ENCODE data around the gene SPATA9.

SPATA9 gene

GRCh38 chr5:95725937-95726810 lies 43.4 kb upstream of the SPATA9 start:
- H3K9me3 ChIP-seq (ENCODE audit: control insufficient read depth, low read length), result no peaks in the 10 kb centered on the region
- peaks cover 22% of the 10 kb centered on the region for H3K27me3 ChIP-seq (ENCODE audit: control insufficient read depth, insufficient read depth, low read length, poor library complexity, severe bottlenecking)
- 87 to 91% methylated on average over 3 of the region's 4 CpGs for WGBS, 2 experiments
- no peak overlapping the region for H3K4me3 ChIP-seq (ENCODE audit: insufficient read depth, low read depth, low read length)
- H3K27ac ChIP-seq (ENCODE audit: insufficient read depth, low read depth, low read length, poor library complexity, severe bottlenecking), result no peak overlapping the region
- no peaks in the 10 kb centered on the region for H3K4me1 ChIP-seq (ENCODE audit: control insufficient read depth, insufficient read depth, low read length)
- H3K36me3 ChIP-seq (ENCODE audit: control insufficient read depth, insufficient read depth, low read length), result no peaks in the 10 kb centered on the region

- no peak overlapping the region for H3K27ac ChIP-seq (ENCODE audit: insufficient read depth, low read depth, low read length, poor library complexity, severe bottlenecking)
- no peak overlapping the region for H3K4me3 ChIP-seq (ENCODE audit: insufficient read depth, low read depth, low read length)
- 96% methylated on average over 4 of the region's 5 CpGs; no CpG with 5 or more reads in 1 of the 2 experiments for WGBS, 2 experiments
- H3K9me3 ChIP-seq (ENCODE audit: control insufficient read depth, low read length), result no peaks in the 10 kb centered on the region
- H3K36me3 ChIP-seq (ENCODE audit: control insufficient read depth, insufficient read depth, low read length), result no peaks in the 10 kb centered on the region
- no peaks in the 10 kb centered on the region for H3K4me1 ChIP-seq (ENCODE audit: control insufficient read depth, insufficient read depth, low read length)
- H3K27me3 ChIP-seq (ENCODE audit: control insufficient read depth, insufficient read depth, low read length, poor library complexity, severe bottlenecking), result peaks cover 13% of the 10 kb centered on the region
These were observed 42.5 kb upstream of the SPATA9 start for GRCh38 chr5:95725071-95725820.

- Histone ChIP-seq H3K9me3 (ENCODE audit: control insufficient read depth, low read length) (no peaks in the 10 kb centered on the region), H3K4me3 (ENCODE audit: insufficient read depth, low read depth, low read length) (no peak overlapping the region), H3K36me3 (ENCODE audit: control insufficient read depth, insufficient read depth, low read length) (no peaks in the 10 kb centered on the region), H3K27me3 (ENCODE audit: control insufficient read depth, insufficient read depth, low read length, poor library complexity, severe bottlenecking) (no peaks in the 10 kb centered on the region), H3K27ac (ENCODE audit: insufficient read depth, low read depth, low read length, poor library complexity, severe bottlenecking) (no peak overlapping the region), H3K4me1 (ENCODE audit: control insufficient read depth, insufficient read depth, low read length) (no peaks in the 10 kb centered on the region)
- WGBS, 2 experiments, result 78 to 96% methylated on average over 1 to 4 of the region's 5 CpGs
These were observed 41.0 kb upstream of the SPATA9 start for GRCh38 chr5:95723632-95724369.

- Histone ChIP-seq H3K27me3 (ENCODE audit: control insufficient read depth, insufficient read depth, low read length, poor library complexity, severe bottlenecking) (no peaks in the 10 kb centered on the region), H3K36me3 (ENCODE audit: control insufficient read depth, insufficient read depth, low read length) (no peaks in the 10 kb centered on the region), H3K27ac (ENCODE audit: insufficient read depth, low read depth, low read length, poor library complexity, severe bottlenecking) (no peak overlapping the region), H3K4me1 (ENCODE audit: control insufficient read depth, insufficient read depth, low read length) (no peaks in the 10 kb centered on the region), H3K9me3 (ENCODE audit: control insufficient read depth, low read length) (no peaks in the 10 kb centered on the region), H3K4me3 (ENCODE audit: insufficient read depth, low read depth, low read length) (no peak overlapping the region)
- 71 to 88% methylated on average over 1 of the region's 1 CpG for WGBS, 2 experiments
These were observed 38.9 kb upstream of the SPATA9 start for GRCh38 chr5:95721582-95722295.

- Histone ChIP-seq H3K27ac (ENCODE audit: insufficient read depth, low read depth, low read length, poor library complexity, severe bottlenecking) (no peak overlapping the region), H3K9me3 (ENCODE audit: control insufficient read depth, low read length) (no peaks in the 10 kb centered on the region), H3K27me3 (ENCODE audit: control insufficient read depth, insufficient read depth, low read length, poor library complexity, severe bottlenecking) (no peaks in the 10 kb centered on the region), H3K36me3 (ENCODE audit: control insufficient read depth, insufficient read depth, low read length) (no peaks in the 10 kb centered on the region), H3K4me1 (ENCODE audit: control insufficient read depth, insufficient read depth, low read length) (no peaks in the 10 kb centered on the region), H3K4me3 (ENCODE audit: insufficient read depth, low read depth, low read length) (no peak overlapping the region)
- WGBS, 2 experiments, result 82 to 84% methylated on average over 3 of the region's 3 CpGs
These were observed 37.4 kb upstream of the SPATA9 start for GRCh38 chr5:95720094-95720786.

DNA sequence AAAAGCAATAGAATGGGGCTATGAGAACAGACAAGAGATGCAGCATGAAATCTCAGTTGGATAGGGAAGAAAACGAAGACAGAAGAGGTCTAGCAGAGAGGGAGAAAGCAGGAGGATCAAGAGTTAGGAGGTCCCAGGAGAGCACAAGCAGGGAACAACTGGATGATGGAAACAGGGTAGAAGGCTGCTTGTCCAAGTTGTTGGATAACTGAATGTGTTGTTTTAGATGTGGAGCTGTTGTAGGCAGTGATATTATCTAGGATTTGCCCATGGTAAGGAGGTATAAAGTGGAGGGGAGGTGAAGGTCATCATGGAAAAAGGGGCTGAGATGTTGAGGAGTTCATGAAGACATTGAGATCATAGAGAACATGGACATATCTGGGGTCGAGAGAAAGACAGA lies 35.9 kb upstream of the SPATA9 start:
- H3K27ac ChIP-seq (ENCODE audit: insufficient read depth, low read depth, low read length, poor library complexity, severe bottlenecking), result no peak overlapping the region
- H3K36me3 ChIP-seq (ENCODE audit: control insufficient read depth, insufficient read depth, low read length), result no peaks in the 10 kb centered on the region
- WGBS, 2 experiments, result 91 to 93% methylated on average over 2 of the region's 2 CpGs
- no peak overlapping the region for H3K4me3 ChIP-seq (ENCODE audit: insufficient read depth, low read depth, low read length)
- no peaks in the 10 kb centered on the region for H3K9me3 ChIP-seq (ENCODE audit: control insufficient read depth, low read length)
- no peaks in the 10 kb centered on the region for H3K4me1 ChIP-seq (ENCODE audit: control insufficient read depth, insufficient read depth, low read length)
- no peaks in the 10 kb centered on the region for H3K27me3 ChIP-seq (ENCODE audit: control insufficient read depth, insufficient read depth, low read length, poor library complexity, severe bottlenecking)

DNA sequence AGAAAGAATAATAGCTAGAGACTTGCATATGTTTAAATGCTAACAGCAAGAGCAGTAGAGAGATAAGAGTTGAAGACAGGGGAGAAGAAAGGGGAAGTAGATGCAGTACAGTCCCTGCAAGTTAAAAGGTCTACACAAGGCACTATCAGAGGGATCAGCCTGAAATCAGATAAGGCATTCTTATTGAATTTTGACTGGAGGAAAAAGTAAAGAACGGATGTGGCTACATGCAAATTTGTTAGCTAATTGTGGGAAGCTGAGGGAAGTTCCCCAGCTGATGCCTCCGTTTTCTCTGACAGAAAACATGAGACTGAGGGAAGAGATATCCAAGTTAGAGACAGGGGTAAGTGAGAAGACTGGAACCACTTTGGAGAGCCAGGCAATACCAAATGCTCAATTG lies 35.4 kb upstream of the SPATA9 start:
- H3K4me3 ChIP-seq (ENCODE audit: insufficient read depth, low read depth, low read length), result no peak overlapping the region
- H3K27ac ChIP-seq (ENCODE audit: insufficient read depth, low read depth, low read length, poor library complexity, severe bottlenecking), result no peak overlapping the region
- H3K36me3 ChIP-seq (ENCODE audit: control insufficient read depth, insufficient read depth, low read length), result no peaks in the 10 kb centered on the region
- 68 to 71% methylated on average over 2 of the region's 2 CpGs for WGBS, 2 experiments
- H3K27me3 ChIP-seq (ENCODE audit: control insufficient read depth, insufficient read depth, low read length, poor library complexity, severe bottlenecking), result no peaks in the 10 kb centered on the region
- no peaks in the 10 kb centered on the region for H3K4me1 ChIP-seq (ENCODE audit: control insufficient read depth, insufficient read depth, low read length)
- H3K9me3 ChIP-seq (ENCODE audit: control insufficient read depth, low read length), result no peaks in the 10 kb centered on the region

- Histone ChIP-seq H3K27me3 (ENCODE audit: control insufficient read depth, insufficient read depth, low read length, poor library complexity, severe bottlenecking) (no peaks in the 10 kb centered on the region), H3K9me3 (ENCODE audit: control insufficient read depth, low read length) (no peaks in the 10 kb centered on the region), H3K27ac (ENCODE audit: insufficient read depth, low read depth, low read length, poor library complexity, severe bottlenecking) (no peak overlapping the region), H3K4me3 (ENCODE audit: insufficient read depth, low read depth, low read length) (no peak overlapping the region), H3K4me1 (ENCODE audit: control insufficient read depth, insufficient read depth, low read length) (no peaks in the 10 kb centered on the region), H3K36me3 (ENCODE audit: control insufficient read depth, insufficient read depth, low read length) (no peaks in the 10 kb centered on the region)
- WGBS, 2 experiments, result 88 to 91% methylated on average over 2 of the region's 2 CpGs
These were observed 34.6 kb upstream of the SPATA9 start for GRCh38 chr5:95717439-95717838.

GRCh38 chr5:95715799-95716461 lies 33.1 kb upstream of the SPATA9 start:
- Histone ChIP-seq H3K27me3 (ENCODE audit: control insufficient read depth, insufficient read depth, low read length, poor library complexity, severe bottlenecking) (no peaks in the 10 kb centered on the region), H3K4me1 (ENCODE audit: control insufficient read depth, insufficient read depth, low read length) (no peaks in the 10 kb centered on the region), H3K36me3 (ENCODE audit: control insufficient read depth, insufficient read depth, low read length) (no peaks in the 10 kb centered on the region), H3K4me3 (ENCODE audit: insufficient read depth, low read depth, low read length) (no peak overlapping the region), H3K27ac (ENCODE audit: insufficient read depth, low read depth, low read length, poor library complexity, severe bottlenecking) (no peak overlapping the region), H3K9me3 (ENCODE audit: control insufficient read depth, low read length) (no peaks in the 10 kb centered on the region)
- WGBS, 2 experiments, result 91 to 93% methylated on average over 5 of the region's 5 CpGs

Data from ectodermal cell (in vitro differentiated cells).